NCI-H2029 (cell line): Measurements from ENCODE around the gene PSORS1C1.

Source experiments
- DNase-seq: peaks from one replicate; lab custom pipeline; 2025; lab: John Stamatoyannopoulos, UW

Gene PSORS1C1

GRCh38 chr6:31126396-31127175 lies 12.0 kb downstream of the PSORS1C1 start:
- DNase-seq, result no peak

- DNase-seq, result peak; percentile 58
Observed at GRCh38 chr6:31128093-31128676, 13.6 kb downstream of the PSORS1C1 start.

- DNase-seq, result peak; percentile 42
Observed at GRCh38 chr6:31129130-31129529, 14.5 kb downstream of the PSORS1C1 start.

GRCh38 chr6:31130751-31131150 lies 16.2 kb downstream of the PSORS1C1 start:
- no peak for DNase-seq

GRCh38 chr6:31131595-31131994 lies 17.0 kb downstream of the PSORS1C1 start:
- no peak for DNase-seq

- DNase-seq, result no peak
Observed at GRCh38 chr6:31132806-31133205, 18.2 kb downstream of the PSORS1C1 start.

GRCh38 chr6:31135710-31136109 lies 21.1 kb downstream of the PSORS1C1 start:
- no peak for DNase-seq

GRCh38 chr6:31138982-31139381 lies 24.4 kb downstream of the PSORS1C1 start, which contains the start of gene PSORS1C2:
TSS of gene PSORS1C2 (minus strand) at chr6:31139066. CDS start at chr6:31139026, 40 bp downstream.
- no peak for DNase-seq

GRCh38 chr6:31139599-31139998 lies 25.0 kb downstream of the PSORS1C1 start:
- no peak for DNase-seq

- no peak for DNase-seq
Observed at GRCh38 chr6:31140643-31141042, 26.0 kb downstream of the PSORS1C1 start.

- DNase-seq, result no peak
Observed at GRCh38 chr6:31142361-31142761, 27.8 kb downstream of the PSORS1C1 start.

GRCh38 chr6:31143148-31143547 lies 28.5 kb downstream of the PSORS1C1 start:
- no peak for DNase-seq

- no peak for DNase-seq
Observed at GRCh38 chr6:31144296-31144969, 29.8 kb downstream of the PSORS1C1 start.

- no peak for DNase-seq
Observed at GRCh38 chr6:31144970-31145340, 30.4 kb downstream of the PSORS1C1 start.

- DNase-seq, result no peak
Observed at GRCh38 chr6:31145386-31145785, 30.8 kb downstream of the PSORS1C1 start.

- DNase-seq, result no peak
Observed at GRCh38 chr6:31149827-31150447, 35.3 kb downstream of the PSORS1C1 start.

- peak; percentile 69 for DNase-seq
Observed at GRCh38 chr6:31152781-31153180, 38.2 kb downstream of the PSORS1C1 start.

GRCh38 chr6:31154436-31154835 lies 39.8 kb downstream of the PSORS1C1 start:
- no peak for DNase-seq

- DNase-seq, result no peak
Observed at GRCh38 chr6:31156641-31157040, 42.0 kb downstream of the PSORS1C1 start.

- no peak for DNase-seq
Observed at GRCh38 chr6:31157513-31158139, 43.0 kb downstream of the PSORS1C1 start, which contains the start of gene CCHCR1. TSS of gene CCHCR1 (minus strand) at chr6:31157802. CDS start at chr6:31157600, 202 bp downstream.

- DNase-seq, result peak; percentile 98
Observed at GRCh38 chr6:31158140-31158862, 43.7 kb downstream of the PSORS1C1 start, which contains the start of gene TCF19. TSS of gene TCF19 (plus strand) at chr6:31158589. CDS start at chr6:31159470, 881 bp downstream.
